Pericardium fibroblast (primary cell): Measurements from ENCODE around the gene SPRR1B. TPM values are rescaled to one million over a fixed set of nuclear protein-coding genes. Genes with fewer than 3 reads are reported as not detected.

ENCODE experiments used
- total RNA-seq: library from RNA; depleted of rRNA; stranded (reverse); fragments of >200 nt; gene quantifications from 2 replicates; pipeline ENCODE4 v1.2.3, GENCODE V29; 2015

SPRR1B gene, protein sequence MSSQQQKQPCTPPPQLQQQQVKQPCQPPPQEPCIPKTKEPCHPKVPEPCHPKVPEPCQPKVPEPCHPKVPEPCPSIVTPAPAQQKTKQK
- not detected in 2 replicates for total RNA-seq

DNA sequence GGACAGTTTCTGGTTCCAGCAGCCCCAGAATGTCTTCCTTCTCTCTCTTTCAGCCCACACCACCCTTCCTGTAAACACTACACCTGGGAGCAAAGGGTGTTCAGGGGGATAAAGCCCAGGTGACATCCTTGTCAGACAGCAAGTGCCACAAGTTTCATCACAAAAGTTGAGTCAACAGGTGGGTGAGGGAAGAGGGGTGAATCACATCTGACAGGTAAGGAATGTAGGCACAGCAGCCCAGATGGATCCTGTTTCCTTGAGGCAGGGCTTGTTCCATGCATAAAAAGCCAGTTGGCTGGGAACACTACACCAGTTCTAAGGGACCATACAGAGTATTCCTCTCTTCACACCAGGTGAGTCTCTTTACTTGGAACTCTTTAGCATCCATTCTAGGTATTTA, at the start of gene SPRR1B:
SPRR1B (plus strand) TSS at position 309 of the 400 bp plus-strand sequence. CDS start 1,143 bp downstream, outside the sequence.

DNA sequence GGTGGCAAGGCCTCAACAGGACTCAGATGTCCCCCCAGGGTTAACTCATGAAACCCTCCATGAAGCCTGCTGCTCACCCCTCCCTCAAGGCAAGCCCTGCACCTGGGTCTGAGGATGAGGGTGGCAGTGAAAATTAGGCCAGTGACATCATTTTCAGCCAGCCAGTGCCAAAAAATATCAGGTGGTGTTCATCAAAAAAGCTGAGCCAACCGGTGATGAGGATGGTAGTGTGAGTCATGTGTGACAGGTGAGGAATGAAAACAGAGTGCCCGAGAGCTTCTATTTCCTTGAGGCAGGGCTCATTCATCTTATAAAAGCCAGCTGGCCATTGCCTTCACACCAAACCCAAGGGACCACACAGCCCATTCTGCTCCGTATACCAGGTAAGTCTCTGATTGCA, 47.3 kb upstream of the SPRR1B start, which contains the start of gene SPRR1A:
SPRR1A (plus strand) TSS at position 339 of the 400 bp plus-strand sequence. CDS start 1,150 bp downstream, outside the sequence.

DNA sequence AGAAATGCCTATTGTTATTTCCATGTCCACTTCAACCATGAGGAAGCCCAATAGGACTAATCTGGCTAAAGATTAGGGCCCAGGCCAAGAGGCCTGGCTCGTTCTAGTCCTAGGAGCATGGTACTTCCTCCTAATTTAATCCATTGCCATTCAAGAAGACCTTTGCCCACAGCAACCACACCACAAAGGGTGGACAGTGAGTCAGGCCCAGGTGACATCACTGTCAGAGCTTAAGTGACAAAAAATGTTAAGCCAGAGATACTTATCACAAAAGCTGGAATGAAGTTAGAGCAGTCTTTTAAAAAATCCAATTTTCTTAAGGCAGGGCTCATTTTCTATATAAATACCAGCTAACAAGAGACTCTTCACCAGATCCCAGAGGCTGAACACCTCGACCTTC, 29.6 kb upstream of the SPRR1B start, which contains the start of gene SPRR3:
SPRR3 (plus strand) TSS at position 368 of the 400 bp plus-strand sequence. CDS start 1,272 bp downstream, outside the sequence.

DNA sequence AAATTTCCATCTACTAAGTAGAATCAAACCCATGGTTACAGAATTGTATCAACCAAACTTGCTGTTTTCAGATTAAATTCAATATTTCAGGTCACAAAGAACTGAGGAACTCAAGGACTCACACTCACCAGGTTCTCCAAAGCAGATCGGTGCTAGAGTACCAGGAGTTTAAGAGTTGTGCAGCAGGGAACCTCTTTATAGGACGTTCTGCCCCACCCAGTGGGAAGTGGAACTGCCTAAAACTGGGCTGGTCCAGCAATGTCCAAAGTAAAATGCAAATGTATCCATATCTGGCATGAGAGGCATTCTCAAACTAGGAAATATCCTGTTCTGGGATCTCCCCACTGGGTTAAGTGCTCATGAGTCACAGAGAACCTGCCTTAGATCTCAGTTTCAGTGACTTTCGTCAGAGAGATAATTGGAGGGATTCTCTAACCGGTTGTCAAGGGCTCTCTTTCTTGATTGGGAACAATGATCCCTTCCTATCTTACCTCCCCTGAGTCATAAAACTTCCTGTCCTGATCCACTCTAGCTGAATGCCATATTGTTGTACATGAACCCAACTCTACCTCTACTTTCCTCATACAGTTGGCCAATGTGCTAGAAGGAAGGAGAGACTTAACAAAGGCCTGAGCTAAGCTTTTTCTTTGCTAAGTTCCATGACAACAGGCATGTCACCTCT, 10.1 kb downstream of the SPRR1B start, which contains the start of gene SPRR2D:
SPRR2D (minus strand) TSS at position 171 of the 682 bp plus-strand sequence. CDS start 774 bp downstream, outside the sequence.

DNA sequence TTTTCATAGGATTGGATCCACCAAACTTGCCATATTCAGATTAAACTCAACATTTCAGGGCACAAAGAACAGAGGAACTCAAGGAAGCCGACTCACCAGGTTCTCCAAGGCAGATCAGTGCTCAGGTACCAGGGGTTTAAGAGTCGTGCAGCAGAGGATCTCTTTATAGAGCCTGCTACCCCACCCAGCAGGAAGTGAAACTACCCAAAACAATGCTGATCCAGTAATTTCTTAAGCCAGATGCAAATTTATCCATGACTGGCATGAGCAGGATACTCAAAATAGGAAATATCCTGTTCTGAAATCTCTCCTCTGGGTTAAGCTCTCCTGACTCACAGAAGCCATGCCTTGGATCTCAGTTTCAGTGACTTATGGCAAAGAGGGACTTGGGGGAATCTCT, 26.4 kb downstream of the SPRR1B start, which contains the start of gene SPRR2A:
SPRR2A (minus strand) TSS at position 138 of the 400 bp plus-strand sequence. CDS start 777 bp downstream, outside the sequence.

DNA sequence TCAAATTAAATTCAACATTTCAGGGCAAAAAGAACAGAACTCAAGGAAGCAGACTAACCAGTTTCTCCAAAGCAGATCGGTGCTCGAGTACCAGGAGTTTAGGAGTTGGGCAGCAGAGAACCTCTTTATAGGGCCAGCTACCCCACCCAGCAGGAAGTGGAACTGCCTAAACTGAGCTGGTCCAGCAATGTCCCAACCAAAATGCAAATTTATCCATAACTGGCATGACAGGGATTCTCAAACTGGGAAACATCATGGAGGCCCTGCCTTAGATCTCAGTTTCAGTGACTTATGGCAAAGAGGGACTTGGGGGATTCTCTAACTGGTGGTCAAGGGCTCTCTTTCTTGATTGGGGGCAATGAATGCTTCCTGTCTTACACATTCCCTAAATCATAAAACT, 40.5 kb downstream of the SPRR1B start, which contains the start of gene SPRR2B:
SPRR2B (minus strand) TSS at position 101 of the 400 bp plus-strand sequence. CDS start 772 bp downstream, outside the sequence.

Other genes with a start within 250 kb of the SPRR1B start
- gene LCE1E, start 244.9 kb upstream of the SPRR1B start, total RNA-seq = not detected in 2 replicates
- gene LCE1D, start 234.5 kb upstream of the SPRR1B start, total RNA-seq = not detected in 2 replicates
- not detected in 2 replicates for gene LCE1C, start 224.6 kb upstream of the SPRR1B start, total RNA-seq
- not detected in 2 replicates for gene LCE1B, start 219.2 kb upstream of the SPRR1B start, total RNA-seq
- not detected in 2 replicates for gene LCE1A, start 203.7 kb upstream of the SPRR1B start, total RNA-seq
- not detected in 2 replicates for gene LCE6A, start 188.3 kb upstream of the SPRR1B start, total RNA-seq
- gene LCE7A, start 171.2 kb upstream of the SPRR1B start, total RNA-seq = not detected in 2 replicates
- not detected in 2 replicates for gene SMCP, start 152.9 kb upstream of the SPRR1B start, total RNA-seq
- gene IVL, start 122.7 kb upstream of the SPRR1B start, total RNA-seq = not detected in 2 replicates
- not detected in 2 replicates for gene SPRR5, start 84.0 kb upstream of the SPRR1B start, total RNA-seq
- gene SPRR4, start 60.6 kb upstream of the SPRR1B start, total RNA-seq = not detected in 2 replicates
- not detected in 2 replicates for gene SPRR1A, start 47.1 kb upstream of the SPRR1B start, total RNA-seq
- not detected in 2 replicates for gene SPRR3, start 29.5 kb upstream of the SPRR1B start, total RNA-seq
- gene SPRR2D, start 9.9 kb downstream of the SPRR1B start, total RNA-seq = not detected in 2 replicates
- gene SPRR2A, start 26.3 kb downstream of the SPRR1B start, total RNA-seq = not detected in 2 replicates
- gene SPRR2B, start 40.4 kb downstream of the SPRR1B start, total RNA-seq = not detected in 2 replicates
- gene SPRR2E, start 63.3 kb downstream of the SPRR1B start, total RNA-seq = not detected in 2 replicates
- gene SPRR2F, start 82.3 kb downstream of the SPRR1B start, total RNA-seq = not detected in 2 replicates
- gene SPRR2G, start 119.7 kb downstream of the SPRR1B start, total RNA-seq = not detected in 2 replicates
- not detected in 2 replicates for gene LELP1, start 172.2 kb downstream of the SPRR1B start, total RNA-seq
- 0.12 TPM in 1 of 2 replicates, not detected in the other for gene PRR9, start 186.4 kb downstream of the SPRR1B start, total RNA-seq
- gene LORICRIN, start 228.5 kb downstream of the SPRR1B start, total RNA-seq = not detected in 2 replicates